GM21515 (cell line): ENCODE data around the gene NEUROD2.
"Not testable (repeated sequence)": the region's sequence is repeated elsewhere in the genome, so short reads cannot be mapped to it uniquely, and the experiment has no call there.

ENCODE experiments used
- ATAC-seq: cut with Tn5 transposase; IDR thresholded peaks from one replicate; pipeline ENCODE4 v1.9.1; 2021; ENCODE audit not compliant: unreplicated experiment

The NEUROD2 gene

DNA sequence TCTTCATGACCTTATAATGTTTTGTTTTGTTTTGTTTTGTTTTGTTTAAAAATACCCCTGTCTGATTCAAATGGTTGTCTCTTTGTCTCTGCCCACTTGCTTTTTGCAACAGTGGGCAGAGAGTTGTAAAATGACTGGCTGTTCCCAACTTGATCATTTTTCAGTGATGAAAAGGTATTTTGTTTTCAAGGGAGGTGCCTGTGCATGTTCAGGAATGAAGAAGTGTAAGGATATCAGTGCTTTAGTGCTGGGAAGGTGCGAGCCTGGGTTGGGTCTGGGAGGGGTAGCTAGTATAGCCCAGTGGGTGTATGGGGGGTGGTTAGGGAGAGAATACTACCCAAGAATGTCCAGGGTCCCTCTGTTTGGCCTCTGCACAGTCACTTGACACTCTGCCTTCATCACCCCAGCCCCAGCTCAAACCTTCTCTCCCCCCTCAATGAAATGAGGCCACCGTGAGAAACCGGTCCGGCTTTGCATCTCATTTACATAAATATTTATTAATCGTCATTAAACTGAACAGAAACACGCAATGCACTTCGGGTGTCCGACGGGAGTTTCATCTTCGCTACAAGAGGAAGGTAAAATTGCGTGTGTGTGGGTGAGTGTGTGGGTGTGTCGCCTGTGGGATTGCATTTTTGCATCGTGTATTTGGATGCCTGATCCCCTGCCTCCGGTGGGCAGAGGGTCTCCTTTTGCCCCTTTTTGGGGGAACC lies 4.3 kb downstream of the NEUROD2 start:
- no peak for ATAC-seq

- ATAC-seq: no peak
Measured at GRCh38 chr17:39602533-39603303, 5.0 kb downstream of the NEUROD2 start.

GRCh38 chr17:39601758-39602532 lies 5.8 kb downstream of the NEUROD2 start:
- ATAC-seq: no peak

DNA sequence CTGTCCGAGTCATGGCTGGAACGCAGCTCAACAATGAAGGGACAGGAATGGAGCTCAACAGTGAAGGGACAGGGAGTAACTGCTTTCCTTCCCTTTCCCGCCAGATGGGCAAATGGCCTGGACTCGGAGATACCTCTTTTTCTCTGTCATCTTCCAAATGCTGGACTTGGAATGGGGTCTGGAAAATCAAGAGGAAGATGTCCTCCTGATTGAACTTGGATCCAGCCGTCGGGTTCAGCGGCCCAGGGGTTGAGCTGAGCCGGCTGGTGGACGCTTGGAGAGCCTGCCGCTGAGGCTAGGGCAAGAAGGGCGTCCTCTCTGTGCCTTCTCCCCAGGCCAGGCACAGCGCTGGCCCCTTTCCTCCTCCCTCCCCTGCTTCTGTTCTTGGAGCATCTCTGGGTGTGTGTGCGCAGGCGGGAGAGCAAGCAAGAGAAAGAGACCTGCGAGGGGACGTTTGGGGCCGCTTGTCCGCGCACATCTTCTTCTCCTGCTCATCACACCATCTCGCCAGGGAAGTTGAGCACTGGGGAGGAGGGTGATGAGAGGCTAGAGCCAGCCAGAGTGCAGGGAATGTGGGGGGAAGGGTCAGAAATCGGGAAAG lies 6.6 kb downstream of the NEUROD2 start:
- ATAC-seq: no peak

DNA sequence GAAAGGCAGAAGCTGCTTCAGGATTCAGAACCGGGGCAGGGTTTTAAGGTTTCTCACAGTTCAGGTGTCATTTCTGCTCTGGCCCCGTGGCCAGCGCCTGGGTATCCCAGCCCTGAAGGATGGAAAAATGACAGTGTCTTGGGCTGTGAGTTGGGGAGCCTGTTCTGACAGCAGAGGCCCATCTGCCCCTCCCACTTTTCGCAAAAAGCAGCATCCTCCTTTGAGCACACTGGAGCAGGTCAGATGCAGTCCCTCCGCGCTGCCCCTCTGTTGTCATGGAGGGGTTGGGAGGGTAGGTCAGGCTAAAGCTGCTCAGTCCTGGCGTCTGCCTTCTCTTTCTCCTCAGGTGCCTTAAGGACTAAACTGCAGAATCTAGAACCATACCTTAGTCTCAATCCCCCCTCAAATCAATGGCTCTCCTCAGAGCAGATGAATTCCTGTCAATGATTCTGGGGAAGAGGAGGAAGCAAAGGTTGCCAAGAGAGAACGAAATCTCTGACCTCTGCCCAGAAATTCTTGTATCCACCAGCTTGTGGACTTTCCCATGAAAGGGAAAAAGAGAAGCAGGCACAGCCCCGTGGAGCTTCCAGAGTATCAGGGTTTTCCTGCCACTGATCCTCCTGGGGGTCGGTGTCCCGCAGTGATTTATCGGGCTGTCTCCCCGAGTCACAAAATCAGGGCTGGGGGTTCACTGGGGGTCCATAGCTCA lies 7.3 kb downstream of the NEUROD2 start:
- ATAC-seq: no peak

DNA sequence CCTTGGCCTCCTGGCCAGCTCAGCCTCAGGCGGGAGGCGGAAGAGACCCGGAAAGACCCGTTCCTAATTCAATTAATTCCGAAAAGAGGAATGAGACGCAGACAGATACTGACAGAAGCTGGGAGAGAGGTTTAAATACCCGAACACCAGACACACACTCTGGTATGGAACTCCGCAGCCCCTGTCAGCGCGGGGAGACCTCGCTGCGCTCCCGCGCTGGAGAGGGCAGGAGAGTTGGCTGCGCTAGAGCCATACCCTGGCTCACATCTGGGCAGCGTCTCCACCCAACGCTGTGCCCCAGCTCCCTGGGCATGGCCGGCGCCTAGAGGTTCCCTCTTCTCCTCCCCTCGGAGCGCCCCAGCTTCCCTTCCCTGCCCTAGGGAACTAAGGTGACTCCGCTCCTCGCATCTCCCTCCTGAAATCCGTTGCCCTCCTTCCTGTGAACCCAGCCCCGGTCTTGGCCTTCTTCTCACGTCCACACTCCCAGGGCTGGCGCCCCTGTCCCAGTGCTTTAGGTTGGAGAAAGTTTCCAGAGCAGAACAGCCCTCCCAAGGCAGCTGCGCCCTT lies 8.0 kb downstream of the NEUROD2 start:
- ATAC-seq: no peak

GRCh38 chr17:39599004-39599664 lies 8.6 kb downstream of the NEUROD2 start:
- ATAC-seq: no peak

- no peak for ATAC-seq
Measured at GRCh38 chr17:39598630-39599003, 9.1 kb downstream of the NEUROD2 start.

- no peak for ATAC-seq
Measured at GRCh38 chr17:39598047-39598481, 9.7 kb downstream of the NEUROD2 start.

DNA sequence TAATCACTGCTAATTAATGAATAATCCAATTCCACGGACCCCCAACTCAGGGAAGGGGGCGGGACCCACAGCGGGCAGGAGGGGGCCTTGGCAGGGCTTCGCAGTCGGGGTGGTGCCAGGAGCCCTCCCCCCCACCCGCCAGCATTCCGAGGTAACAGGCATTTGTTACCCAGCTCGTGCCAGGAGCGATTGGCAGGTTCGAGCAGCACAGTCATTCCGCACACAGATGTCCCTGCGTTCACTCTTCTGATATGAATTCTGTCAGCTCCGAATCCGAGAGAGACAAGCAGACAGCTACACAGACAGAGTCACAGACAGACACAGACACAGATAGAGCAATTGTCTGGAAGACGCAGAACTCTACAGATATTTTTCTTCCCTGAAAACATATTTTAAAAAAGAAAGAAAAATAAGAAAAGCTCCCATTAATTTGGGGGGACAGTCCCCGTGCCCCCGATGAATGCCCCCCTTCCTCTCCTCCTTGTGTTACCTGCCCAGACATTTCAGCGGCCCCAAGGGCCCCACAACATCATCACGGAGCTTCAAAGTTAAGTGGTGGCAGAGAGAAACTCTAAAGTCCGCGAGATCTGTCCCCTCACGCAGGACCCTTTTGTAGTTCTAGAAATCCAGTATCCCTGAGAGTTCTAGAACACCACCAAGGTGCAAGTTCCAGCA lies 10.2 kb downstream of the NEUROD2 start:
- ATAC-seq: no peak

- no peak for ATAC-seq
Measured at GRCh38 chr17:39596543-39597267, 11.0 kb downstream of the NEUROD2 start.

GRCh38 chr17:39595928-39596510 lies 11.7 kb downstream of the NEUROD2 start:
- no peak for ATAC-seq

DNA sequence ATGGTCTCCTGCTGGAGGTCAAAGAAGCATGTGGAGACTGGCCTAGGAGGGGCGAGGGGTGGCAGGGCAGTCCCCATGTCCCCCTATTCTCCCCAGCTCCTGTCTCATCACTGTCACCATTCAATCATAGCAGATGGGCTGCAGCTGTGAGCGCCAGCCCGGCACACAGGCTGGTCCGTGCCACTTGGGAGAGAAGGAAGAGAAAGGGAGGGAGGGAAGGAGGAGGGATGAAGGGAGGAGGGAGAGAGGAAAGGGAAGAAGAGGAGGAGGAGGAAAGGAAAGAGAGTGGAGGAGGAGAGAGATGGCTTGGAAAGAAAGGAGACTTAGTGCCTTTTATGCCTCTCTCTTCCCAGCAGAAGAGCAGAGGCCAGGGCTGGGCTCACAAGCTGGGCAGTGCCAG lies 12.4 kb downstream of the NEUROD2 start:
- ATAC-seq: no peak

- no peak for ATAC-seq
Measured at GRCh38 chr17:39593371-39593770, 14.3 kb downstream of the NEUROD2 start.

GRCh38 chr17:39591958-39592954 lies 15.5 kb downstream of the NEUROD2 start:
- no peak for ATAC-seq

DNA sequence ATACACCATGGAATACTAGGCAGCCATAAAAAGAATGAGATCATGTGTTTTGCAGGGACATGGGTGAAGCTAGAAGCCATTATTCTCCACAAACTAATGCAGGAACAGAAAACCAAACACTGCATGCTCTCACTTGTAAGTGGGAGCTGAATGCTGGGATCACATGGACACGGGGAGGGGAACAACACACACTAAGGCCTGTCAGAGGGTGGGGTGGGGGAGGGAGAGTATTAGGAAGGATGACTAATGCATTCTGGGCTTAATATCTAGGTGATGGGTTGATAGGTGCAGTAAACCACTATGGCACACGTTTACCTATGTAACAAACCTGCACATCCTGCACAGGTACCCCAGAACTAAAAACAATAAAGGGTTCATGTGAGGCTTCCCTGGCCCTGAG lies 17.5 kb downstream of the NEUROD2 start:
- not testable (repeated sequence) for ATAC-seq

DNA sequence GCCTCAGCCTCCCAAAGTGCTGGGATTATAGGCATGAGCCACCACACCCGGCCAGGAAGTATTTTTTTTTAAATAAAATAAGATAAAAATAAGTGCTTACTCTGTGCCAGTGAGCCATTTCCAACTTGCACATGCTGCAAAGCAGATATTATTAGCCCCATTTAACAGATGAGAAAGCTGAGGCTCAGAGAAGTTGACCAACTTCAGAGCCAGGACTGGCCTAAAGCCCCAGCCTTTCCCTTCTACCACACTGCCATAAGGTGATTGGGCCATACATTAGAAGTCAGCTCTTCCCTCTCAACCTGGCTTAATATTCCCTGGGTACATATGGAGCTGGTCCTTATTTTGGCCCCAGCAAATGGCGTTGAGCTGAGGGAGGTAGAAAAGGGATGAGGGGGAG lies 25.1 kb downstream of the NEUROD2 start:
- ATAC-seq: no peak
